ENCODE measurements around the gene CRYGS.
A peak's percentile ranks its signal among the peaks of the same experiment; 100 is the strongest.
"Not testable (repeated sequence)": the region's sequence is repeated elsewhere in the genome, so short reads cannot be mapped to it uniquely, and the experiment has no call there.

The CRYGS gene

GRCh38 chr3:186519021-186519658 is 25.0 kb downstream of the CRYGS start:
- no peak for DNase-seq (ENCODE audit: low read depth)

DNA sequence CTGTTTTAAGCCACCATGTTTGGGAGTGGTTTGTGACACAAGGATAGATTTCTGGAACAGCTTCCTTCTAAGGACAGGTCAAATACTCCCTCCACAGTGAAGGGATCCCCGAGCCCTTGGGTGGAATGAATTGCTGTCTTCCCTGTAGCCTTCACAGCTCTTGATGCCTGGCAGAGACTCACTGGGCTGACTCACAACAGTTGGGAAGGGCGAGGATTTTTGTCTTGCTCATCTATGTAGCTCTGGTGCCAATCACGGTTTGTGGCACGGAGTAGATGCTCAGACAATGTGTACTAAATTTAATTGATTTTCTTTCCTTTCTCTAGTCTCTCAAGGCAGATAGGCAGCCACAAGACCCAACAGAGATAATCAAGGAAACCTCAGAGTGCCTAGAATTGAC is 27.0 kb downstream of the CRYGS start:
- no peak for DNase-seq (ENCODE audit: low read depth)

DNA sequence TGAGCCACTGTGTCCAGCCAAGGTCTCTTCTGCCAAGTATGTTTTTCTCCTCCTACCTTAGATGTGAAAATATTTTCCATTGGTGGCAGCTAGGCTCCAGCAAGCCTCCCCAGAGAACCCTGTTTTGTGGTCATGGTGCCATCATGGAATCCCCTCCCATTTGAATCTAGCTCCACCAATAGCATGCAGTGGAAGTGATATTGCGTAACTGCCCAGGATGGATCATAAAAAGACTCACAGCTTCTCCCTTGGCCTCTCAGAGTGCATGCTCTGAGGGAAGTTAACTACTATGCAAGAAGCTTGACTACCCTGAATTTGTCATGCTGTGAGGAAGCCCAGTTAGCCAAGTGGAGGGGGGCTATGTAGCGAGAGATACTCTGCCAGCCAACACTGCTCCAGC is 27.5 kb downstream of the CRYGS start:
- DNase-seq (ENCODE audit: low read depth): no peak

DNA sequence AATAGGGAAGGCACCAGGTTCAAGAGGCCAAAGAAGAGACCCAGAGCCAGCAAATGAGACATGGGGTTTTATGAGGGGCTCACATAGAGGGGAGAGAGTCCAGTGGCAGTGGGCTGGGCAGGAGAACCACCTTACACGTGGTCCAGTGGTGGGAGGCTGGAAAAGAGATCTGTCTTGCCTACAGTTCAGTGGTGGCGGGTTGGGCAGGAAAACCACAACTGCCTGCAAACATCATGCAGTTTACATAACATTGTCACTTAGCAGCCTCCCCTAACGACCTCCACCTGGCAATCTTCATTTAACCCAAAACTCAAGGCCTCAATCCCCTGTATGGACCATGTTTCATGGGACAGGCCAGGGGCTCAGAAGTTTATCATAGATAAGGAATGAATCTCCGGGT is 29.1 kb downstream of the CRYGS start:
- no peak for DNase-seq (ENCODE audit: low read depth)

DNA sequence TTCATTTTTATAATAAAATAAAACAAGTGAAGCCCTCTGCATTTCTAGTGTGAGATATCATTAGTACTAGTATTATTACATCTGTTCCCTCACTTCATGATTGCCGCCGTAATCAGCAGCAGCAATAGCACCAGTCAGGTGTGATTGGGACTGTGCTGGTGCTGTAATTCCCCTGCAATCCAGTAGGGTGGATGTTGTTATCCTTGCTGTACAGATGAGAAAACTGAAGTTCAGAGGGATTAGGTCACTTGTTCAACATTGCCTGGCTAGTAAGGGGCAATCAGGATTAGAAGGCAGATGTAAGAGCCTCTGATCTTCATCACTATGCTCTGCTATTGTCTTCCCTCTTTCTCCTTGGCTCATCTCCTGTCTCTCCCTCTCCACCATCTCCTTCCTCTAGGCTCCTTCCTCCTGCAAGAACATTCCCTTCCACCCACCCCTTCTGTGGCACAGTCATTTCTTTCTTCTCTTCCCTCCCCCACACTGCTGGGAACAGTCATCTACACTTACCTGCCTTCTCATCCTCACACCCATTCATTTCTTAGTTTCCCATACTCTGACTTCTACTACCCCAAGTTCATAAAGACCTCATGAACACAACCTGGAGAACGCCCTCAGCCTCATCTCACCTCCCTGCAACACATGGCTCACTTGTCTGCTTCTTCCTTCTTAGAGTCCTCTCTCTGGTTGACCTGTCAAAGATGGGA is 29.7 kb downstream of the CRYGS start:
- no peak for DNase-seq (ENCODE audit: low read depth)

DNA sequence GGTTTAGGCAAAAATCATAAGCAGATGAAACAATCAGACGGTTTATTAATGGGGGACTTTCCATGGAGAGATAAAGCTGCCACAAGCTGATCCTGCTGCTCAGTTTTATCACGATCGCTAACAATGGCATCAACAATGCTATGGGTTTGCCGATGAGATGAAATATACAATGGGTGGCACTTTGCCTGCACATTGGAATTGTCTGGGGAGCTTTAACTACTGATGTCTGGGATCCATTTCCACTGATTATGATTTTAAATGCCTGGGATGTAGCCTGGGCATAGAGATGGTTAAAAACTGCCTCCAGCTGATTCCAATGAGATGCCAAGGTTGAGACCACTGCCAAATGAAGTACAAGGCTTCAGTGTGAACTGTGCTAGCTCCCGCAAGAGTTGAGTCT is 30.8 kb downstream of the CRYGS start:
- DNase-seq (ENCODE audit: low read depth): no peak

GRCh38 chr3:186512570-186513302 is 31.4 kb downstream of the CRYGS start:
- no peak for DNase-seq (ENCODE audit: low read depth)

DNA sequence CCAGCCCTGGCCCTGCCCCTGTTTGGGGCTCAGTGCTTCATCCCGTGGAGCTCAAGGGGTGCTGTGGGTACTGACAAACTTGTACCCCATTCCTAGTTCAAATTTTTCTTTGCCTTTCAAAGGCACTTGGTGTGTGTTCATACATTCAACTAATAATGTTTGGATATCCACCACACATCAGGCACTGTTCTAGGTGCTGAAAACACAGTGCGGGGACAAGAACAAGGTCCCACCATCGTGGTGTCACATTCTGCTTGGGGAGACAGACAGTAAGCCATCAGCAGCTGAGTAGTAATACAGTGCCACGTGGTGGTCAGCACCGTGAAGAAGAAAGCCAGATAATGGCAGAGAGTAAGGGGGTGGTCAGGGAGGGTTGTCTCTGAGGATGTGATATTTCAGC is 32.5 kb downstream of the CRYGS start:
- no peak for DNase-seq (ENCODE audit: low read depth)

DNA sequence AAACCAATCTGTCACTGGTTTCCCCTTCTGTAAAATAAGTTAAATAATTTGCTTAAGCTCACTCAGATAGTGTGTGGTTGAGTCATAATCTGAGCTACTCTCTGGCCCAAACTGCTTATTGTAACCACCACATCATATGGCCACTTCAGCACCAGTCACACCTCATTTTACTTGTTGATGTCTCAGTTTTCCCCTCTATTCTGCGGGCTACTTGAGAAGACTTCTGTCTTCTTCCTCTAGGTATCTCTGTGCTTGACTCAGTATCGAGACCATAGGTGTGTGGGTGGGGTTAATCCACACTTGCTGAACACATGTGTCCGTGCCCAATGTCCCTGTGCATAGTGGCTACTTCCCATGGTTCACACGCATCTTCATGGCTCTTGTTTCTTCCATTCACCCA is 32.9 kb downstream of the CRYGS start:
- DNase-seq (ENCODE audit: low read depth): no peak

GRCh38 chr3:186510374-186511079 is 33.7 kb downstream of the CRYGS start:
- no peak for DNase-seq (ENCODE audit: low read depth)

DNA sequence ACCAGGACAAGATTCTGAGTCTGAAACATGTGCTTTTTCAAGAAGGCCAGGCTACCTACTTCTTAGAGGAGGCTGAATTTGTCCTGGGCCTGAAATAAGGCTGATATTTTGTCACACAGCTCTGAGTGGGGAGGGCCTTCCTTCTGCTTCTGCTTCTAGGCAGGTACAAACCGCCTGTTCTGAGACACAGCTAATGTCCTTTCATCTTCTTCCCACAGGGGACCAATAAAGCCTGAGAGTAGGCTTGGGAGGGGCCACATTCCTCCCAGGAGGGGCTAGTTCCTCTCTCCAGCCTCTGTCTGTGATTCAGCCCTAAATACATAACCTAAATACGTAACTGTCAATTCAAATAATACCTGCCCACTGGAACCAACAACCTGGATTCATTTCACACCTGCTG is 34.8 kb downstream of the CRYGS start:
- DNase-seq (ENCODE audit: low read depth): no peak

DNA sequence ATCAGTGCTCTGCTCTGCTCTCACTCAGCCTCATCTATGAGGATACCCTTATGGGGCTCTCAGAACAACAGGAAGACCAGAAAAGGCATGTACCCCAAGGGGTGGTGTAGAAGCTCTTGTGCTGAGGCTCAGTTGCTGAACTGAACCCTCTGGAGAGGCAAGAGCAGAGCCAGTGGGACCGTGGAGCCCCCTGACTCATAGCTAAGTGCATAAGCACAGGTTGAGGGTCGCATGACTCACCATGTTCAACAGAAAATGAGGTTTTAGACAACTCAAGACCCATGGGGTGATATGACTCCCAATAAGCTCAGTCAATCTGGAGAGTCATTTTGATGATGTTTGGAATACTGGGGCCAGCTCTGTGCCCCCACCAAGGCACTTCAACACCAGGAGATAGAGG is 37.3 kb downstream of the CRYGS start:
- DNase-seq (ENCODE audit: low read depth): peak; percentile 50

- no peak for DNase-seq (ENCODE audit: low read depth)
Observed at GRCh38 chr3:186506191-186506739, 37.9 kb downstream of the CRYGS start.

DNA sequence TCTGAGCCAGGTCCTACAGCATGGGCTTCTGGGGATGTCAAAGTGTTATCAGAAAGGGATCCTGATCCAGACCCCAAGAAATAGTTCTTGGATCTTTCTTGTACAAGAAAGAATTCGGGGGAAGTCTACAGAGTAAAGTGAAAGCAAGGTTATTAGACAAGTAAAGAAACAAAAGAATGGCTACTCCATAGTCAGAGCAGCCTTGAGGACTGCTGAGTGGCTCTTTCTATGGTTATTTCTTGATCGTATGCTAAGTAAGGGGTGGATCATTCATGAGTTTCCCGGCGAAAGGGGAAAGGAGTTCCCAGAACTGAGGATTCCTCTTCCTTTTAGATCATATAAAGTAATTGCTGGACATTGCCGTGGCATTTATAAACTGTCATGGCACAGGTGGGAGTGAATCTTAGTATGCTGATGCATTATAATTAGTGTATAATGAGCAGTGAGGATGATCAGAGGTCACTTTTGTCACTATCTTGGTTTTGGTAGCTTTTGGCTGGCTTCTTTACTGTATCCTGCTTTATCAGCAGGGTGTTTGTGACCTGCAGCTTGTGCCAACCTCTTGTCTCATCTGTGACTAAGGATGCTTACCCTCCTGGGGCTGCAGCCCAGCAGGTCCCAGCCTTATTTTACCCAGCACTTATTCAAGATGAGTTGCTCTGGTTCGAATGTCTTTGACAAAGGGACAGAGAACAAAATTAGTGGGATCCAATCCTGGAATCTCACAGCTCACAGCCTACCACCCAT is 41.0 kb downstream of the CRYGS start:
- no peak for DNase-seq (ENCODE audit: low read depth)

GRCh38 chr3:186502138-186502948 is 41.8 kb downstream of the CRYGS start:
- DNase-seq (ENCODE audit: low read depth): no peak

- DNase-seq (ENCODE audit: low read depth): not testable (repeated sequence)
Observed at GRCh38 chr3:186499949-186500348, 44.2 kb downstream of the CRYGS start.

DNA sequence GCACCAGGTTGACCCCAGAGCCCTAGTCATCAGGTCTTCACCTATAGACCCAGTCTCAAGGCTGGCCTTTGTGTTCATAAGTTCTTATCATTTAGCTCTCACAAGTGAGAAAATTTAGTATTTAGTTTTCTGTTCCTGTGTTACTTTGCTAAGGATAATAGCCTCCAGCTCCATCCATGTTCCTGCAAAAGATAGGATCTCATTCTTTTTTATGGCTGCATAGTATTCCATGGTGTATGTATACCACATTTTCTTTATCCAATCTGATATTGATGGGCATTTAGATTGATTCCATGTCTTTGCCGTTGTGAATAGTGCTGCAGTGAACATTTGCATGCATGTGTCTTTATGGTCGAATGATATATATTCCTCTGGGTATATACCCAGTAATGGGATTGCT is 46.2 kb downstream of the CRYGS start:
- DNase-seq (ENCODE audit: low read depth): not testable (repeated sequence)

GRCh38 chr3:186497608-186498007 is 46.6 kb downstream of the CRYGS start:
- no peak for DNase-seq (ENCODE audit: low read depth)

DNA sequence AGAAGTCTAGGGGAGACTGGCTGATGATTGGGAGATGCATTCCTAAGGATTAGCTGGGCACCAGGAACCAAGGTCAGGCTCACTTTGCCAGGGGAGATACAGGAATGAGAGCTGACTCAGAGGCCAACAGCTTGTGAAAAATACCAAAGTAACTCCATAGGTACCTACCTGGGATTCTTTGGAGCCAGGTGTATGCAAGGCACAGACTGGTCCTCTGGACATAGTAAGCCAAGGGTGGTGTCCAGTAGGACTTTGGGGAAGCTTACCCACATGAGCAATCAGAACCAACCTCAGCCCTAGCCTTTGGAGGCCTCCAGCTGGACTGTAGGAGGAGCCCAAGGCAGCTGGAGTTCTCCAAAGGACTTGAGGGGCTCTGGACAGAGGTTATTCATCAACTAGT is 47.5 kb downstream of the CRYGS start:
- DNase-seq (ENCODE audit: low read depth): no peak

DNA sequence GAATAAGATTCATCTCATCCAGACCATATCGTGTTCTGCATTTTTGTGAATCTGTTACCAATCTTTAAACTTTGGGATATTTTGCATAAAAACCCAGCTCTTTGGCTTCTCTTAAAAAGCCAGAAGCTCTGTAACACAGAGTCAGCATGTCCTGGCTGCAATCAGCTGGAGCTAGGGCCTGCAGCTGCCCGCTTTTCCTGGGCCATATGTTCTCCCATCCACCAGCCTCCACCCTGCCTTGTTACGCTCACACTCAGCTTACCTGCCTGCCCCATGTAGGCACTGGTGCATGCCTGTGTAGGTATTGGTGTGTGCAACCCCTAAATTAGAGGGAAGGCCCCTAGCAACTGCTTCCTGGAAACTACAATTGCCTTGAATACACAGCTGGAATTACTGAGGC is 48.2 kb downstream of the CRYGS start:
- DNase-seq (ENCODE audit: low read depth): no peak

Data from activated T-cell treated with anti-CD3 and anti-CD28 coated beads for 48 hours (primary cell).